ENCODE data around the gene SLC39A2. TPM values are rescaled to one million over a fixed set of nuclear protein-coding genes. Genes with fewer than 3 reads are reported as not detected.

Gene SLC39A2
- total RNA-seq, 1 experiment from 2014 or later: 0.88 TPM

- Mint-ChIP-seq H3K36me3 (ENCODE audit: insufficient read depth, unreplicated experiment) (peaks cover 7% of the 10 kb centered on the region), H3K9me3 (ENCODE audit: unreplicated experiment) (no peaks in the 10 kb centered on the region), H3K27ac (ENCODE audit: unreplicated experiment) (no peak overlapping the region), H3K4me3 (ENCODE audit: unreplicated experiment) (no peak overlapping the region), H3K4me1 (ENCODE audit: low read depth, unreplicated experiment) (peaks cover 18% of the 10 kb centered on the region), H3K27me3 (ENCODE audit: insufficient read depth, unreplicated experiment) (no peaks in the 10 kb centered on the region)
- ChIA-PET POLR2A (no interaction called here), CTCF (no interaction called here)
- intact Hi-C loops (cut with micrococcal nuclease; ENCODE audit: unreplicated experiment): loop anchor here (5.0 kb wide), 1 partner anchor 39 kb away; the partner anchor contains the start of gene RNASE8
- Histone ChIP-seq H3K4me3 (ENCODE audit: low read depth, low read length) (no peak overlapping the region), H3K4me1 (peaks cover 5% of the 10 kb centered on the region; the same call in 1 of the 2 replicates), H3K9me3 (no peaks in the 10 kb centered on the region), H3K27me3 (replicated peaks; ENCODE audit: control insufficient read depth, insufficient read depth, low read length) (no peaks in the 10 kb centered on the region), H3K36me3 (ENCODE audit: control insufficient read depth, insufficient read depth, low read length) (no peaks in the 10 kb centered on the region)
- no peak for DNase-seq
- BruUV-seq (replicated peaks): no TSS peak
- TF ChIP-seq, protein P1, sequence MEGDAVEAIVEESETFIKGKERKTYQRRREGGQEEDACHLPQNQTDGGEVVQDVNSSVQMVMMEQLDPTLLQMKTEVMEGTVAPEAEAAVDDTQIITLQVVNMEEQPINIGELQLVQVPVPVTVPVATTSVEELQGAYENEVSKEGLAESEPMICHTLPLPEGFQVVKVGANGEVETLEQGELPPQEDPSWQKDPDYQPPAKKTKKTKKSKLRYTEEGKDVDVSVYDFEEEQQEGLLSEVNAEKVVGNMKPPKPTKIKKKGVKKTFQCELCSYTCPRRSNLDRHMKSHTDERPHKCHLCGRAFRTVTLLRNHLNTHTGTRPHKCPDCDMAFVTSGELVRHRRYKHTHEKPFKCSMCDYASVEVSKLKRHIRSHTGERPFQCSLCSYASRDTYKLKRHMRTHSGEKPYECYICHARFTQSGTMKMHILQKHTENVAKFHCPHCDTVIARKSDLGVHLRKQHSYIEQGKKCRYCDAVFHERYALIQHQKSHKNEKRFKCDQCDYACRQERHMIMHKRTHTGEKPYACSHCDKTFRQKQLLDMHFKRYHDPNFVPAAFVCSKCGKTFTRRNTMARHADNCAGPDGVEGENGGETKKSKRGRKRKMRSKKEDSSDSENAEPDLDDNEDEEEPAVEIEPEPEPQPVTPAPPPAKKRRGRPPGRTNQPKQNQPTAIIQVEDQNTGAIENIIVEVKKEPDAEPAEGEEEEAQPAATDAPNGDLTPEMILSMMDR (IDR thresholded peaks at IDR 0.05; ENCODE audit: insufficient read depth in 1 of 2, low read depth in 1 of 2, low read length in 1 of 2, severe bottlenecking in 1 of 2, unreplicated experiment in 1 of 2): no peak
Observed at GRCh38 chr14:21018781-21019180, 19.7 kb downstream of the SLC39A2 start.

GRCh38 chr14:21019366-21019765 lies 20.3 kb downstream of the SLC39A2 start:
- H3K4me3 ChIP-seq (ENCODE audit: low read depth, low read length): no peak overlapping the region
- Mint-ChIP-seq H3K9me3 (ENCODE audit: unreplicated experiment) (no peaks in the 10 kb centered on the region), H3K36me3 (ENCODE audit: insufficient read depth, unreplicated experiment) (peaks cover 7% of the 10 kb centered on the region), H3K4me3 (ENCODE audit: unreplicated experiment) (no peak overlapping the region), H3K27ac (ENCODE audit: unreplicated experiment) (no peak overlapping the region), H3K4me1 (ENCODE audit: low read depth, unreplicated experiment) (peaks cover 18% of the 10 kb centered on the region), H3K27me3 (ENCODE audit: insufficient read depth, unreplicated experiment) (no peaks in the 10 kb centered on the region)
- TF ChIP-seq, protein P1 (IDR thresholded peaks at IDR 0.05; ENCODE audit: insufficient read depth in 1 of 2, low read depth in 1 of 2, low read length in 1 of 2, severe bottlenecking in 1 of 2, unreplicated experiment in 1 of 2): no peak
- ChIA-PET POLR2A (no interaction called here), CTCF (no interaction called here)
- no peak for DNase-seq
- no TSS peak for BruUV-seq (replicated peaks)
- H3K27me3 ChIP-seq (replicated peaks; ENCODE audit: control insufficient read depth, insufficient read depth, low read length): no peaks in the 10 kb centered on the region
- intact Hi-C loops (cut with micrococcal nuclease; ENCODE audit: unreplicated experiment): loop anchor here (5.0 kb wide), 1 partner anchor 38 kb away; the partner anchor contains the start of gene RNASE8
- H3K4me1 ChIP-seq: peaks cover 6% of the 10 kb centered on the region; the same call in 1 of the 2 replicates
- H3K36me3 ChIP-seq (ENCODE audit: control insufficient read depth, insufficient read depth, low read length): no peaks in the 10 kb centered on the region
- H3K9me3 ChIP-seq: no peaks in the 10 kb centered on the region

GRCh38 chr14:21020977-21021545 lies 22.0 kb downstream of the SLC39A2 start:
- H3K9me3 Mint-ChIP-seq (ENCODE audit: unreplicated experiment): no peaks in the 10 kb centered on the region
- H3K27ac Mint-ChIP-seq (ENCODE audit: unreplicated experiment): no peak overlapping the region
- peaks cover 9% of the 10 kb centered on the region; the same call in 1 of the 2 replicates for H3K4me1 ChIP-seq
- no peaks in the 10 kb centered on the region for H3K27me3 Mint-ChIP-seq (ENCODE audit: insufficient read depth, unreplicated experiment)
- intact Hi-C loops (cut with micrococcal nuclease; ENCODE audit: unreplicated experiment): no loop called here
- H3K4me3 Mint-ChIP-seq (ENCODE audit: unreplicated experiment): no peak overlapping the region
- TF ChIP-seq, protein P1 (IDR thresholded peaks at IDR 0.05; ENCODE audit: insufficient read depth in 1 of 2, low read depth in 1 of 2, low read length in 1 of 2, severe bottlenecking in 1 of 2, unreplicated experiment in 1 of 2): no peak
- H3K36me3 ChIP-seq (ENCODE audit: control insufficient read depth, insufficient read depth, low read length): no peaks in the 10 kb centered on the region
- no peak overlapping the region for H3K4me3 ChIP-seq (ENCODE audit: low read depth, low read length)
- peaks cover 11% of the 10 kb centered on the region for H3K4me1 Mint-ChIP-seq (ENCODE audit: low read depth, unreplicated experiment)
- no peak for DNase-seq
- H3K36me3 Mint-ChIP-seq (ENCODE audit: insufficient read depth, unreplicated experiment): peaks cover 7% of the 10 kb centered on the region
- no peaks in the 10 kb centered on the region for H3K9me3 ChIP-seq
- POLR2A ChIA-PET: no interaction called here
- BruUV-seq (replicated peaks): no TSS peak
- CTCF ChIA-PET: no interaction called here
- H3K27me3 ChIP-seq (replicated peaks; ENCODE audit: control insufficient read depth, insufficient read depth, low read length): no peaks in the 10 kb centered on the region

All from Caco-2 (cell line).